ENCODE measurements around the gene MBNL2.

GRCh38 chr13:97274829-97275649 lies 52.9 kb downstream of the MBNL2 start:
- TF ChIP-seq, protein P1, sequence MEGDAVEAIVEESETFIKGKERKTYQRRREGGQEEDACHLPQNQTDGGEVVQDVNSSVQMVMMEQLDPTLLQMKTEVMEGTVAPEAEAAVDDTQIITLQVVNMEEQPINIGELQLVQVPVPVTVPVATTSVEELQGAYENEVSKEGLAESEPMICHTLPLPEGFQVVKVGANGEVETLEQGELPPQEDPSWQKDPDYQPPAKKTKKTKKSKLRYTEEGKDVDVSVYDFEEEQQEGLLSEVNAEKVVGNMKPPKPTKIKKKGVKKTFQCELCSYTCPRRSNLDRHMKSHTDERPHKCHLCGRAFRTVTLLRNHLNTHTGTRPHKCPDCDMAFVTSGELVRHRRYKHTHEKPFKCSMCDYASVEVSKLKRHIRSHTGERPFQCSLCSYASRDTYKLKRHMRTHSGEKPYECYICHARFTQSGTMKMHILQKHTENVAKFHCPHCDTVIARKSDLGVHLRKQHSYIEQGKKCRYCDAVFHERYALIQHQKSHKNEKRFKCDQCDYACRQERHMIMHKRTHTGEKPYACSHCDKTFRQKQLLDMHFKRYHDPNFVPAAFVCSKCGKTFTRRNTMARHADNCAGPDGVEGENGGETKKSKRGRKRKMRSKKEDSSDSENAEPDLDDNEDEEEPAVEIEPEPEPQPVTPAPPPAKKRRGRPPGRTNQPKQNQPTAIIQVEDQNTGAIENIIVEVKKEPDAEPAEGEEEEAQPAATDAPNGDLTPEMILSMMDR (IDR thresholded peaks at IDR 0.05) = no peak
- no peak for TF ChIP-seq POLR2A (IDR thresholded peaks at IDR 0.05)
